Adipose tissue (tissue), 3 donors: Measurements from ENCODE around the gene NKAIN1. TPM values are rescaled to one million over a fixed set of nuclear protein-coding genes. Genes with fewer than 3 reads are reported as not detected.

ENCODE experiments used
- H3K27ac ChIP-seq: one replicate; pipeline ENCODE4 v1.5.1; 2013; ENCODE audit warnings: low read depth, low read length
- WGBS, 3 donors: extraction: QIAGEN DNeasy Blood & Tissue Kit; methylation state at CpG; one replicate each; pipeline ENCODE4 v1.1.7; 2013; 5-methylcytosine and 5-hydroxymethylcytosine counted together
- polyA plus RNA-seq, 3 donors: library from polyadenylated mRNA; stranded (reverse); fragments of 200-250 nt; gene quantifications; one replicate each; pipeline ENCODE4 v1.2.3, GENCODE V29; 2013
- donor health status: healthy with polysubstance abuse.
- donor health status: Bipolar disorder and iron deficiency.
- donor health status: healthy.

The NKAIN1 gene
- polyA plus RNA-seq, 3 donors = 0.03 to 0.15 (median 0.11) TPM

GRCh38 chr1:31170486-31170735 is 69.3 kb downstream of the NKAIN1 start:
- H3K27ac ChIP-seq = no peak overlapping the region
- 79 to 91% (median 88%) methylated on average over 4 of the region's 4 CpGs for WGBS, 3 donors

GRCh38 chr1:31166462-31166861 is 73.2 kb downstream of the NKAIN1 start:
- H3K27ac ChIP-seq = no peak overlapping the region
- WGBS, 3 donors = 72 to 86% (median 72%) methylated on average over 8 of the region's 8 CpGs

- 71 to 88% (median 73%) methylated on average over 5 of the region's 5 CpGs for WGBS, 3 donors
These were observed 75.4 kb downstream of the NKAIN1 start for GRCh38 chr1:31164291-31164690.

GRCh38 chr1:31163866-31164265 is 75.8 kb downstream of the NKAIN1 start:
- 85 to 88% (median 87%) methylated on average over 8 to 9 of the region's 9 CpGs for WGBS, 3 donors

More at GRCh38 chr1:31164291-31164690, 75.4 kb downstream of the NKAIN1 start:
- H3K27ac ChIP-seq = no peak overlapping the region

GRCh38 chr1:31161571-31161970 is 78.1 kb downstream of the NKAIN1 start:
- WGBS, 3 donors = 72 to 87% (median 81%) methylated on average over 5 of the region's 5 CpGs
- H3K27ac ChIP-seq = no peak overlapping the region

More at GRCh38 chr1:31163866-31164265, 75.8 kb downstream of the NKAIN1 start:
- no peak overlapping the region for H3K27ac ChIP-seq

GRCh38 chr1:31159869-31160611 is 79.6 kb downstream of the NKAIN1 start:
- 77 to 80% (median 77%) methylated on average over 9 of the region's 9 CpGs for WGBS, 3 donors
- H3K27ac ChIP-seq = no peak overlapping the region

- no peak overlapping the region for H3K27ac ChIP-seq
- 90 to 94% (median 94%) methylated on average over 2 of the region's 2 CpGs for WGBS, 3 donors
These were observed 80.4 kb downstream of the NKAIN1 start for GRCh38 chr1:31159323-31159722.

- WGBS, 3 donors = 0 to 1% (median 1%) methylated on average over 31 to 44 of the region's 46 CpGs
- H3K27ac ChIP-seq = no peak overlapping the region
These were observed 84.4 kb downstream of the NKAIN1 start for GRCh38 chr1:31155216-31155806.

GRCh38 chr1:31154632-31155215 is 85.0 kb downstream of the NKAIN1 start:
- no peak overlapping the region for H3K27ac ChIP-seq
- 4 to 7% (median 5%) methylated on average over 10 to 50 of the region's 51 CpGs for WGBS, 3 donors

- no peak overlapping the region for H3K27ac ChIP-seq
- 68 to 83% (median 80%) methylated on average over 19 of the region's 19 CpGs for WGBS, 3 donors
These were observed 85.6 kb downstream of the NKAIN1 start for GRCh38 chr1:31154000-31154631.

- no peak overlapping the region for H3K27ac ChIP-seq
- 93 to 97% (median 95%) methylated on average over 3 of the region's 3 CpGs for WGBS, 3 donors
These were observed 86.3 kb downstream of the NKAIN1 start for GRCh38 chr1:31153423-31153822.

- WGBS, 3 donors = 73 to 77% (median 75%) methylated on average over 8 of the region's 8 CpGs
These were observed 87.4 kb downstream of the NKAIN1 start for GRCh38 chr1:31152181-31152795.

GRCh38 chr1:31151402-31151801 is 88.3 kb downstream of the NKAIN1 start:
- no peak overlapping the region for H3K27ac ChIP-seq
- WGBS, 3 donors = 89 to 94% (median 90%) methylated on average over 3 of the region's 3 CpGs

More at GRCh38 chr1:31152181-31152795, 87.4 kb downstream of the NKAIN1 start:
- H3K27ac ChIP-seq = no peak overlapping the region

GRCh38 chr1:31148409-31148808 is 91.3 kb downstream of the NKAIN1 start:
- WGBS, 3 donors = 91 to 100% (median 93%) methylated on average over 1 of the region's 1 CpG
- no peak overlapping the region for H3K27ac ChIP-seq

GRCh38 chr1:31145648-31146047 is 94.0 kb downstream of the NKAIN1 start:
- WGBS, 3 donors = 10 to 60% (median 54%) methylated on average over 3 of the region's 3 CpGs
- H3K27ac ChIP-seq = no peak overlapping the region

GRCh38 chr1:31144442-31144841 is 95.2 kb downstream of the NKAIN1 start:
- 79 to 88% (median 88%) methylated on average over 8 of the region's 8 CpGs for WGBS, 3 donors
- H3K27ac ChIP-seq = no peak overlapping the region

GRCh38 chr1:31143455-31143854 is 96.2 kb downstream of the NKAIN1 start:
- no peak overlapping the region for H3K27ac ChIP-seq
- 91 to 98% (median 93%) methylated on average over 4 of the region's 4 CpGs for WGBS, 3 donors

- 90 to 97% (median 96%) methylated on average over 4 of the region's 4 CpGs for WGBS, 3 donors
- H3K27ac ChIP-seq = no peak overlapping the region
These were observed 97.3 kb downstream of the NKAIN1 start for GRCh38 chr1:31142406-31142805.

GRCh38 chr1:31140299-31140698 is 99.4 kb downstream of the NKAIN1 start:
- WGBS, 3 donors = 90 to 94% (median 93%) methylated on average over 7 of the region's 7 CpGs
- no peak overlapping the region for H3K27ac ChIP-seq
